ENCODE data around the gene CDH11.

GRCh38 chr16:65119901-65120401 is 1.9 kb downstream of the CDH11 start:
- TF ChIP-seq CTCF (IDR thresholded peaks at IDR 0.05), result no peak
- TF ChIP-seq POLR2A (IDR thresholded peaks at IDR 0.05), result no peak

All from breast epithelium (tissue), 3 donors.